Left lobe of liver (tissue), 2 donors: ENCODE measurements around the gene RPS19BP1. TPM values are rescaled to one million over a fixed set of nuclear protein-coding genes. Genes with fewer than 3 reads are reported as not detected.

Source experiments
- ATAC-seq: fragments of 200-7000 bp; cut with Tn5 transposase; one replicate; pipeline ENCODE4 v1.9.1; 2020; ENCODE audit warnings: mild to moderate bottlenecking, moderate library complexity
- DNase-seq: peaks from one replicate; pipeline ENCODE4 v3.0.0-alpha.2; 2020; ENCODE audit warnings: low spot score
- total RNA-seq: library from RNA; stranded (reverse); gene quantifications from one replicate; pipeline ENCODE4 v1.2.1, GENCODE V29; 2021
- donor health status: DM: no; HTN: no; CAD: no; lungs with moderate emphysema.
- donor health status: DM: no; HTN: yes; CAD: no.

Gene RPS19BP1
- total RNA-seq, 1 donor from 2014 or later, result 50.1 TPM

- no peak for DNase-seq
- ATAC-seq, result no peak
These were observed 27.0 kb upstream of the RPS19BP1 start for GRCh38 chr22:39559456-39560105.

- DNase-seq, result no peak
- no peak for ATAC-seq
These were observed 26.4 kb upstream of the RPS19BP1 start for GRCh38 chr22:39558950-39559349.

GRCh38 chr22:39558254-39558727 lies 25.7 kb upstream of the RPS19BP1 start:
- DNase-seq, result no peak
- ATAC-seq, result no peak

DNA sequence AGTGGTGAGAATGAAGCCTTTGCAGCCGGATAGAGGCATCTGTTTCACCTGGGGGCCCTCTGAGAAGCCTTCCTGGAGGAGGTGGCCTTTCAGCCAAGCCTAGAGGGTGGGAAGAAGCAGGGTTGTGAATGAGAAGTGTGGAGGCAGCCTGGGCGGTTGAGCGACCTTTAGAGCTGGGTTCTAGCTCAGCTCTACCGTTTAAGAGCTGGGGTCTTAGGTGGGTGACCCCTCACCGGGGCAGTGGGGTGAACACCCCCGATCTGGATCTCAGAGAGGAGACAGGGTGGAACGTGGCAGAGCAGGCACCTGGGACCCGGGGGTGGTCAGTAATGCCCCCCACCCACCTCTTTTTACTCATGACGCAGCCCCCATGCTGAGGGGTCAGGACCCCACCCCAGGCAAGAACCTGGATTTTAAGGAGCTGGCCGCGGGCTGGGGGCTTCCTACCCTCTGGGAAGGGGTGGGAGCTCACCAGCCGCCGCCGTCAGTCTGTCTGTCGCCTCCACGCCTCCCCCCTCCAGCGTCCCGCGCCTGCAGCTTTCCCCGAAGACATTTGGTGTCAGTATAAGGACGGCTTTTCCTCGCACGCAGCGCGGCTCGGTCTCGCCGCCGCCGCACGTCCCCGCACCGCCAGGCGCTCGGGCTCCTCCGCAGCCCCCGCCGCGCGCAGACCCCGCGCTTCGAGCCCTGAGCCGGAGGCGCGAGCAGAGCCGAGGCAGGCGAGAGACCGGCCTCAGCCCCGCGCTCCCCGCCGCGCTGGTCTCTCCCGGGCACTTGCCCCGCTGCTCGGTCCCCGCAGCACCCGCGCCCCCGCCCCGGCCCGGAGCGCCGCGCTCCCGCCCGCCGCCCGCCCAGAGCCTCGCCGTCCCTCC lies 24.7 kb upstream of the RPS19BP1 start:
- DNase-seq, result no peak
- ATAC-seq, result peak; percentile 18

- no peak for ATAC-seq
- no peak for DNase-seq
These were observed 21.6 kb upstream of the RPS19BP1 start for GRCh38 chr22:39554151-39554550.

GRCh38 chr22:39553429-39553828 lies 20.9 kb upstream of the RPS19BP1 start:
- ATAC-seq, result no peak
- DNase-seq, result no peak

DNA sequence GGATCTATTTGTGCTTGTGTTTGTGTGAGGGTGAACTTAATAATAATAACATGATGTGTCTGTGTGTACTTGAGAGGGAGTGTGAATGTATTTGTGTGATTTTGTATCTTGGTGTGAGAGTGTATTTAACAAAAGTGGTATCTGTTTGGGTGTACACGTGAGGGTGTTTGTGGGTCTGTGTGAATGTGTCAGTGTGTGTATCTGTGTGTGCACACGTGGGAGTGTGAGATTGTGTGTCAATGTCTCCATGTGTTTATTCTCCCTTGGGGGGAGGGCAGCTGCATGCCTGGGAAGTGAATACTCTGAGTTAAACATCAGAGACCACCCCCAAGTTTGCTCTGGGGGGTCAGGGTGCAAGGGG lies 15.0 kb upstream of the RPS19BP1 start:
- ATAC-seq, result no peak

GRCh38 chr22:39546889-39547586 lies 14.5 kb upstream of the RPS19BP1 start:
- DNase-seq, result no peak
- no peak for ATAC-seq

More for the DNA sequence above, 15.0 kb upstream of the RPS19BP1 start:
- no peak for DNase-seq

GRCh38 chr22:39545386-39546365 lies 13.1 kb upstream of the RPS19BP1 start:
- peak; percentile 73 for ATAC-seq
- no peak for DNase-seq

GRCh38 chr22:39543095-39543494 lies 10.5 kb upstream of the RPS19BP1 start:
- no peak for DNase-seq

DNA sequence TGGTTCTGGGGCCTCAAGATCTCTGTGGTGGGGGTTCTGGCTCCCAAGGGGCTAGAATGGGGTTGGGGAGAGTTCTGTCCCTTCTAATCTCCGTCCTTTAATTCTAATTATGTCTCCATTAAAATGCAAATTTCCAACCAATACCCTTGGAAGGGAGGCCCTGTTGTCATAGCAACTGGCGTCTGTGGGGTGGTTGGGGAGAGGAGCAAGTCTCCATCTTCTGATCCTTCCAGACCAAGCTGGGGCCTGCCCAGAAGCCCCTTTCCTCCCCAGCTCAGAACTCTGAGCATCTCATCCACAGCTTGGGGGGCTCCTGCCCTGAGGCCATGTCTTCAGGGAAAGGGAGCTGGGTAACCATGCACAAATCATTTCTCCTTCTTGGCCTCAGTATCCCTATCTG lies 5.4 kb upstream of the RPS19BP1 start:
- ATAC-seq, result no peak
- DNase-seq, result no peak

More at GRCh38 chr22:39543095-39543494, 10.5 kb upstream of the RPS19BP1 start:
- ATAC-seq, result peak; percentile 28

DNA sequence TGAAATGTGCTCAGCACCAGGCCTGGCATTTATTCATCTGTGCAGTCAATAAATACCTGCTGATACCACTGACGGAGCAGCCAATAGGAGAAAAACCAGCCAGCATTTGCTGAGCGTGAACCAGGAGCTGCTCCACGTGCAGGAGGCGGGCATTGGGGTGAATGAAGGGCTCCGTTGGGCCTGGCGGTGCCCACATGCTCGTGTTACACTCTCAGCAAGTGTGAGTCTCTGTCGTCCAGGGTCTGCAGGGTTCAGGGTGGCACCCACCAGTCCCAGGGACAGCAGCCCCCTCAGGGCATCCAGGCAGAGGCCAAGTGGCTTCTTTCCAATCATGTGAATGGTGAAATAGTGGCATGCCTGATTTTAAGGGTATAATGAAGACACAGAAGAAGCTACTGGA lies 4.2 kb upstream of the RPS19BP1 start:
- ATAC-seq, result no peak
- DNase-seq, result no peak

GRCh38 chr22:39535831-39536449 lies 3.4 kb upstream of the RPS19BP1 start:
- ATAC-seq, result no peak
- no peak for DNase-seq

- ATAC-seq (no peak), DNase-seq (no peak)
These were observed 2.8 kb upstream of the RPS19BP1 start for GRCh38 chr22:39535357-39535725.

DNA sequence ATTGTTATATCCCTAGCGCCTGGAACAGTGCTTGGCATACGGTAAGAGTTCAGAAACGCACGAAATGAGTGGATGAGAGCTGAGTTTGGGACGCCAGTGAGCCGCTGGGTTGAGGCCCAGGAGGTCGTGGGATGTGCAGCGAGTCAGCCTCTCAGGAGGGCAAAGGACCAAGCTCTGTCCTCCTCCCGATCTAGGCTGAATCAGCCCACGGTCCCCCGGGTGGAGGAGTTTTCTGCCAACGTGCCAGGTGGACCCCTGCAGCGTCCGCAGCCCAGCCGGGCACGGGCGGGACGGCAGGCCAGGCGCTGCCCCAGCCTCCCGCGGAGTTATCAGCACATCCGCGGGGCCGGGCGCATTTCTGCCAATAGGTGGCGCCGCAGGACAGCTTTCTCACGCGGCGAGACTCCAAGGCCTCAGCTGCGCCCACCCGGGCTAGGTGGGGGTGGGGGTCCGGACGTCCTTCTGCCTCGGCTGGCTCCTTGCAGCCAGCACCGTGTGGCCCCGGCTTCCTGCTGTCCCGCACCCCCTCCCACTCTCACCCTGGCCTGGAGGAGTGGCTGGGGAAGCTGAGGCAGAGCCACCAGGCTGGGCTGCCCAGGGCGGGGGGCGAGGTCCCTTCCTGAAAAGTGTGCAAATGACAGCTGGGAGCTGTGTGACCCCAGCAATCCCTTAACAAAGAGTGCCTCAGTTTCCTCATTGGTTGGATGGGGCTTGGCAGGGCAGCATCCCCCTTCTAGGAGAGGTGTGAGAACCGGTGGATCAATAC lies 2.2 kb upstream of the RPS19BP1 start:
- ATAC-seq, result peak; percentile 61
- DNase-seq, result peak; percentile 83

DNA sequence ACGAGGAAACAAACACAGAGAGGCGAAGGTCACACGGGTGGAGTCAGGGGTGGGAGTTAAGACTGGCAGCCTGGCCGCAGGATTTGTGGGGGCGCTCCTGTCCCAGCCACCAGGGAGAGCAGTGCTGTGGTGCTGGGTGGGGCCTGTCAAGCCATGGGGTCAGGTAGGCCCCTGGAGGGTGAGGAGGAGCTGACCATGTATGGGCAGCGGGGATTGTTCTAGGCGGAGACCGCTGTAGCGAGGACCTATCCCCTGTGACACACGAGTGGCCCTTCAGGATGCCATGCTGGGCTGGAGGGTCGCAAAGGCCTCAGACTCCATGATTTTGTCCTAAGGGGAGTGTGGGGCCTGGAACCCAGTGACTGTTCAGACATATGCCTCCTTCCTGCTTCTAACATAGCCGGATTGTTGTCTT lies 1.6 kb upstream of the RPS19BP1 start:
- ATAC-seq (no peak), DNase-seq (no peak)

- no peak for DNase-seq
These were observed 1.7 kb downstream of the RPS19BP1 start for GRCh38 chr22:39530692-39531331.

DNA sequence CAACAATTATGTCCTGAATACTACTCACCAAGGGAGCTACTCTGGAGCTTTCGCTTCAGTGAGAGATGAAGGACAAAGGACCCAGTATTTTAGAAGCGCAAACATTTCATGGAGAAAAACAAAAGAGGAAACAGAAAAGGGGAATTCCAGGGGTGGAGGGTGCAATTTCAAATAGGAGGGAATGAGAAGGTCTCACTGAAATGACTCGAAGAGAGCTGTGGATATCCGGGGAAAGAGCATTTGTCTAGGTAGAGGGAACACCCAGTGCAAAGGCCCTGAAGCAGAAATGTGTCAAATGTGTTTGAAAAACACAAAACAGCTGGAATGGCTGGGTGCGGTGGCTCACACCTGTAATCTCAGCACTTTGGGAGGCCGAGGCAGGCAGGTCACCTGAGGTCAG lies 2.4 kb downstream of the RPS19BP1 start:
- no peak for DNase-seq
- no peak for ATAC-seq

More at GRCh38 chr22:39530692-39531331, 1.7 kb downstream of the RPS19BP1 start:
- no peak for ATAC-seq

- DNase-seq, result no peak
These were observed 3.1 kb downstream of the RPS19BP1 start for GRCh38 chr22:39529487-39529851.

More at GRCh38 chr22:39529487-39529851, 3.1 kb downstream of the RPS19BP1 start:
- ATAC-seq, result no peak
